OCI-LY1 (cell line): ENCODE measurements around the gene RPL19.

ENCODE experiments used
- H2AFZ ChIP-seq: fragments of 200-600 bp; sonication (generic), shearing (Covaris generic); 2 replicates; pipeline ENCODE4 v1.6.0; 2014; ENCODE audit warnings: antibody characterized with exemption, mild to moderate bottlenecking, low read length
- H3F3A ChIP-seq: fragments of 200-600 bp; sonication (generic), shearing (Covaris generic); 2 replicates; pipeline ENCODE4 v1.6.0; 2014; ENCODE audit warnings: mild to moderate bottlenecking, antibody characterized with exemption, low read length, moderate library complexity; ENCODE audit not compliant: insufficient read depth
- H3K27ac ChIP-seq: fragments of 200-600 bp; sonication (generic); 2 replicates; pipeline ENCODE4 v1.5.1; 2014; ENCODE audit warnings: low read length, mixed run types, mild to moderate bottlenecking, low read depth; ENCODE audit not compliant: poor library complexity, severe bottlenecking
- H3K27me3 ChIP-seq: fragments of 200-600 bp; sonication (generic); 2 replicates; pipeline ENCODE4 v1.6.0; 2014; ENCODE audit warnings: antibody characterized with exemption, mild to moderate bottlenecking, low read length, moderate library complexity; ENCODE audit not compliant: insufficient read depth
- H3K36me3 ChIP-seq: fragments of 200-600 bp; sonication (generic); 2 replicates; pipeline ENCODE4 v1.6.1; 2014; ENCODE audit warnings: mild to moderate bottlenecking, antibody characterized with exemption, low read length, moderate library complexity, mixed read lengths; ENCODE audit not compliant: insufficient read depth
- H3K4me1 ChIP-seq: fragments of 200-600 bp; sonication (generic); 2 replicates; pipeline ENCODE4 v1.5.1; 2014; ENCODE audit warnings: mild to moderate bottlenecking, low read length, moderate library complexity; ENCODE audit not compliant: insufficient read depth, severe bottlenecking
- H3K4me2 ChIP-seq: fragments of 200-600 bp; sonication (generic), shearing (Covaris generic); 2 replicates; pipeline ENCODE4 v1.6.1; 2014; ENCODE audit warnings: low read length
- H3K4me3 ChIP-seq: fragments of 200-600 bp; sonication (generic); 2 replicates; pipeline ENCODE4 v1.5.1; 2014; ENCODE audit warnings: low read length, low read depth, mild to moderate bottlenecking, mixed read lengths; ENCODE audit not compliant: poor library complexity, severe bottlenecking
- H3K79me2 ChIP-seq: fragments of 200-600 bp; shearing (Covaris generic); 2 replicates; pipeline ENCODE4 v1.6.1; 2016; ENCODE audit warnings: mixed run types, low read length, mixed read lengths; ENCODE audit not compliant: insufficient read depth
- H3K9ac ChIP-seq: fragments of 200-600 bp; sonication (generic), shearing (Covaris generic); 2 replicates; pipeline ENCODE4 v1.6.1; 2014; ENCODE audit warnings: mild to moderate bottlenecking, low read length, mixed read lengths
- H3K9me2 ChIP-seq: fragments of 200-600 bp; sonication (generic), shearing (Covaris generic); 2 replicates; pipeline ENCODE4 v1.6.1; 2014; ENCODE audit warnings: low read depth, mild to moderate bottlenecking, low read length, mixed read lengths
- H3K9me3 ChIP-seq: fragments of 200-600 bp; shearing (Covaris generic); 2 replicates; pipeline ENCODE4 v1.6.1; 2014; ENCODE audit warnings: low read length, mixed read lengths
- H4K20me1 ChIP-seq: fragments of 200-600 bp; sonication (generic), shearing (Covaris generic); 2 replicates; pipeline ENCODE4 v1.6.0; 2016; ENCODE audit warnings: mild to moderate bottlenecking, low read length; ENCODE audit not compliant: insufficient read depth
- EZH2 ChIP-seq: fragments of 200-600 bp; sonication (generic), shearing (Covaris generic); IDR thresholded peaks from 2 replicates; pipeline ENCODE4 v1.8.0; 2017; ENCODE audit warnings: borderline replicate concordance, mixed run types, mild to moderate bottlenecking, antibody characterized with exemption, low read length, moderate library complexity, mixed read lengths
- TF ChIP-seq, protein P1 (sequence below): fragments of 200-600 bp; sonication (generic), shearing (Covaris generic); IDR thresholded peaks from 2 replicates; pipeline ENCODE4 v1.5.1; 2017; ENCODE audit warnings: mild to moderate bottlenecking, antibody characterized with exemption, low read length, moderate library complexity, mixed read lengths

The RPL19 gene

DNA sequence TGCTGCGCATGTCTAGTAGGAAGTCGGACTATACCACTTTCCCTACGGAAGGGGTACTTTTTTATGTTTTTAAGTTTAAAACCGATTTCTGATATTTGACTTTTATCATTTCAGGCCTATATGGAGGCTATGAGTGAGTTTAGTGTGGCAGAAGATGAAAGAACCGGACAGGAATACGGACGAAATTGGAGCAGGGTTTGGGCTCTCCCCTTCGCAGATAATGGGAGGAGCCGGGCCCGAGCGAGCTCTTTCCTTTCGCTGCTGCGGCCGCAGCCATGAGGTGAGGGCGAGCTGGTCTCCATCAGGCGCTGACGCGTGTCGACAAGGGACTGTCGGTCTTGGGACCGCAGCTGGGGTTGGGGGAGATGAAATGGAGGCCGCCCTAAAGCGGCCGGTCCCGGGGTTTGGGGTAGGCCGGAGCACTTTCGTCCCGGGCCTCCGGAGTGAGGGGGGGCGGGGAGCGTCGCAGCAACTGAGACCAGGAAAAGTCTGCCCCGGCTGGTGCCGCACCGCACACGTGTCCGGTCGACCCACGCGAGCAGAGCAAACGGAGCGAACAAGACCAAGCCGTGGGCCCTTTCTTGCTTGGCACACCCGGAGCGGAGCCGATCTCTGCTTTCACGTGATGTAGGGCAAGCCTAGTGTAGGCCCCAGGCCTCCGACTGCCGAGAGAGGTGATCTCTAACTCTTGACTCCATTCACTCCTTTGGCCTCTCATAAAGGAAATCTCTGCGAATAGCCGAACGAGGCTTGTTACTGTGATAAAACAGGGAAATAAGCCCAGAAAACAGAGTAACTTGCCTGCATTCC, at the start of gene RPL19:
Gene RPL19, plus strand, starts transcription at position 214 of the 810 bp plus-strand sequence. Its CDS starts 62 bp downstream, at position 276.
- Histone ChIP-seq H3K79me2 (peaks cover 12% of the 10 kb centered on the region), H3K27me3 (no peaks in the 10 kb centered on the region), H3K9me3 (no peaks in the 10 kb centered on the region), H4K20me1 (no peaks in the 10 kb centered on the region), H3K9me2 (no peaks in the 10 kb centered on the region), H3K27ac (peak within 1 kb of the TSS; percentile 81), H3K4me3 (peak within 1 kb of the TSS; percentile 98), H3F3A (peaks cover 24% of the 10 kb centered on the region), H2AFZ (0 out of 2 replicates have a peak within 1 kb of the TSS, but pooled peaks have one; percentile 44), H3K9ac (peak within 1 kb of the TSS; percentile 100), H3K4me1 (peaks cover 55% of the 10 kb centered on the region), H3K36me3 (peaks cover 49% of the 10 kb centered on the region), H3K4me2 (peak within 1 kb of the TSS; percentile 99)
- no peak for TF ChIP-seq EZH2
- TF ChIP-seq, protein P1, sequence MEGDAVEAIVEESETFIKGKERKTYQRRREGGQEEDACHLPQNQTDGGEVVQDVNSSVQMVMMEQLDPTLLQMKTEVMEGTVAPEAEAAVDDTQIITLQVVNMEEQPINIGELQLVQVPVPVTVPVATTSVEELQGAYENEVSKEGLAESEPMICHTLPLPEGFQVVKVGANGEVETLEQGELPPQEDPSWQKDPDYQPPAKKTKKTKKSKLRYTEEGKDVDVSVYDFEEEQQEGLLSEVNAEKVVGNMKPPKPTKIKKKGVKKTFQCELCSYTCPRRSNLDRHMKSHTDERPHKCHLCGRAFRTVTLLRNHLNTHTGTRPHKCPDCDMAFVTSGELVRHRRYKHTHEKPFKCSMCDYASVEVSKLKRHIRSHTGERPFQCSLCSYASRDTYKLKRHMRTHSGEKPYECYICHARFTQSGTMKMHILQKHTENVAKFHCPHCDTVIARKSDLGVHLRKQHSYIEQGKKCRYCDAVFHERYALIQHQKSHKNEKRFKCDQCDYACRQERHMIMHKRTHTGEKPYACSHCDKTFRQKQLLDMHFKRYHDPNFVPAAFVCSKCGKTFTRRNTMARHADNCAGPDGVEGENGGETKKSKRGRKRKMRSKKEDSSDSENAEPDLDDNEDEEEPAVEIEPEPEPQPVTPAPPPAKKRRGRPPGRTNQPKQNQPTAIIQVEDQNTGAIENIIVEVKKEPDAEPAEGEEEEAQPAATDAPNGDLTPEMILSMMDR: no peak

DNA sequence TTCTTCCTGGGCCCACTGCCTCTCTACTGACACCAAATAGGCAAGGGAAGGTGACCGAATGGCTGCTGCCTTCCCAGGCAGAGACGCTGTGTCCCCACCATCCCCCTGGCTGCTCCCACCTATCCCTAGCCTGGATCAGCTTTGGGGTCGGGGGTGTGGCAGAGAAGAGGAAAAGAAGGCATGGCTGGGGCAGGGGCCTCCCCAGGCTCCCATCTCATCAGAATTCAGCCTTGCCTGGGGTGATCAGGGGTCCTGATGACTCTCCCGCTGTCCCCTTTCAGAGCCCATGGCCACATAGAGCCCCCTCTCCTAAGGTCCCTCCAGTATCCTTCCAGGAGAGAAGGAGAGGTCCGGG, 49.3 kb upstream of the RPL19 start:
- no peak overlapping the region for H3K27ac ChIP-seq
- H3K4me1 ChIP-seq: peaks cover 22% of the 10 kb centered on the region
- no peaks in the 10 kb centered on the region for H3K9me3 ChIP-seq
- no peaks in the 10 kb centered on the region for H3F3A ChIP-seq
- H3K36me3 ChIP-seq: no peaks in the 10 kb centered on the region
- H3K9ac ChIP-seq: no peak overlapping the region
- no peaks in the 10 kb centered on the region for H4K20me1 ChIP-seq
- peaks cover 14% of the 10 kb centered on the region for H3K27me3 ChIP-seq
- H3K79me2 ChIP-seq: no peaks in the 10 kb centered on the region
- H2AFZ ChIP-seq: no peak overlapping the region
- no peaks in the 10 kb centered on the region for H3K9me2 ChIP-seq
- H3K4me3 ChIP-seq: no peak overlapping the region
- TF ChIP-seq EZH2: no peak
- TF ChIP-seq, protein P1: no peak
- no peak overlapping the region for H3K4me2 ChIP-seq

DNA sequence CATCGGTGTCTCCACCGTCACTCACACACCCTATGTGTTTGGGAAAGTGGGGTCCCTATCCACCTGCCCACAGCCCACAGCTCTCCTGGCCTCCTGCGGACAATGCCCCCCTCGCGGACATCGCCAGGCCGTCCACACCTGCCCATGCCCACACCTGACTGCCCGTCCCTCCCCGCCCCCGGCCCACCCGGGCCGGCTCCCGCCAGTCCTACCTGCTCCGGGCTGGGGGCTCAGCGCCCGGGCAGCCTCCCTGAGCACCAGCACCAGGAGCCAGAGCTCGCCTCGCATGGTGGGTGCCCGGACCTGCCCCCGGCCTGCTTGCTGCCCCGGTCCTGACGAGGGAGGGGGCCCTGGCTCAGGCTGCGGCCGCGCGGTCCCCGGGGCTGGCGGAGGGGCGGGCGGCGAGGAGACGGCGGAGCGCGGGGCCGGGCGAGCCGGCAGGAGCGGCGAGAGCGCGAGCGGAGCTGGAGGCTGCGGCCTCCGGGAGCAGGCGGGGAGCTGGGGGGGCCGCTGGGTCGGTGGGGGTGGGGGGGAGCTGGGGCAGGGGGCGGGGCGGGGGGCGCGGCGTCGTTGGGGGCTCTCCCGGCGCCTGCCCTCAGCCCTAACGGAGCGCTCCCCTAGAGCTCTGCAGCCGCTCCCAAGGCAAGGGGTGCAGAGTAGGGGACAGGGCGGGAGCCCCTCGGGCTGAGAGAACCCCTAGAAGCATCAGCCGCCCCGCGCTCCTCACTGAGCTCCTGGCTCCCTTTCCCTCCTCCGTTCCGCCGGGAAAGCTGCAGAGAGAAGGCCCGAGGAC, 48.7 kb upstream of the RPL19 start, which contains the start of gene PLXDC1:
Gene PLXDC1, minus strand, starts transcription at position 488 of the 793 bp plus-strand sequence. Its CDS starts 200 bp downstream, at position 288.
- Histone ChIP-seq H3K4me1 (peaks cover 22% of the 10 kb centered on the region), H2AFZ (no peak within 1 kb of the TSS), H3K9me2 (no peaks in the 10 kb centered on the region), H3K27ac (no peak within 1 kb of the TSS), H3K4me2 (peak within 1 kb of the TSS; percentile 87; the same call in 1 of the 2 replicates), H3K4me3 (peak within 1 kb of the TSS; percentile 78), H3K9me3 (no peaks in the 10 kb centered on the region), H3K36me3 (no peaks in the 10 kb centered on the region), H3K27me3 (peaks cover 14% of the 10 kb centered on the region), H3F3A (no peaks in the 10 kb centered on the region), H3K79me2 (no peaks in the 10 kb centered on the region), H3K9ac (no peak within 1 kb of the TSS; the same call in 1 of the 2 replicates), H4K20me1 (no peaks in the 10 kb centered on the region)
- TF ChIP-seq EZH2: no peak
- TF ChIP-seq, protein P1: no peak
